IPS DF 6.9 (cell line): ENCODE measurements around the gene GSS.

Experiments
- DNase-seq: peaks from one replicate; pipeline ENCODE4 v3.0.0-alpha.2; 2013; ENCODE audit warnings: low read depth, low spot score
- H3K27ac ChIP-seq: one replicate; pipeline ENCODE4 v1.5.1; 2013; ENCODE audit warnings: low read length, control low read depth
- H3K27me3 ChIP-seq: 2 replicates; pipeline ENCODE4 v1.6.1; 2013; ENCODE audit warnings: mild to moderate bottlenecking, low read length; ENCODE audit not compliant: control insufficient read depth, insufficient read depth
- H3K36me3 ChIP-seq: 2 replicates; pipeline ENCODE4 v1.6.1; 2013; ENCODE audit warnings: low read length; ENCODE audit not compliant: control insufficient read depth, insufficient read depth
- H3K4me1 ChIP-seq: 2 replicates; pipeline ENCODE4 v1.6.1; 2013; ENCODE audit warnings: low read length; ENCODE audit not compliant: control insufficient read depth, insufficient read depth
- H3K4me3 ChIP-seq: 2 replicates; pipeline ENCODE4 v1.5.1; 2013; ENCODE audit warnings: mild to moderate bottlenecking, low read length
- H3K9me3 ChIP-seq: 2 replicates; pipeline ENCODE4 v1.6.1; 2013; ENCODE audit warnings: low read length, inconsistent platforms; ENCODE audit not compliant: control insufficient read depth, insufficient read depth
- WGBS: extraction: QIAGEN DNeasy Blood & Tissue Kit; methylation state at CpG from one replicate; pipeline ENCODE4 v1.1.7; 2013; ENCODE audit warnings: mixed read lengths, missing lambda C conversion rate; ENCODE audit not compliant: insufficient read length, insufficient coverage; 5-methylcytosine and 5-hydroxymethylcytosine counted together

The GSS gene

DNA sequence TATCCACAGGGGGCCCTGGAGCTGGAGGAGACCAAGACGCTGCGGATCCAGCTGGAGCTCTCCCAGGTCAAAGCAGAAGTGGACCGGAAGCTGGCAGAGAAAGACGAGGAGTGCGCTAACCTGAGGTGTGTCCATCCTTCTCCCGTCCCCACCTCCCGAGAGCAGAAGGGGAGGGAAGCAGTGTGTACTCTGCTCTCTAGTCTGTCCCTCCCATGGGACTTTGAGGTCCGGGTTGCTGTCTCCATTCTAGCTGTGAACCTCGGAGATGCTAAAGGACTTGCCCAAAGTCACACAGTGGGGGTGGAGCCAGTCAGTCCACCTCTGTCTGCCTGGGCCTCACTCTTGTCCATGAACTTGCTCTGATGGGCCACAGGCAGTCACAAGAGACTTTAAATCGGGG, 44.2 kb upstream of the GSS start:
- DNase-seq, result no peak
- WGBS, result no CpG with 5 or more reads among the region's 10 CpGs
- H3K27me3 ChIP-seq, result no peaks in the 10 kb centered on the region
- no peaks in the 10 kb centered on the region for H3K9me3 ChIP-seq
- H3K36me3 ChIP-seq, result peaks cover 42% of the 10 kb centered on the region
- H3K27ac ChIP-seq, result no peak overlapping the region
- no peaks in the 10 kb centered on the region; the same call in 1 of the 2 replicates for H3K4me1 ChIP-seq
- H3K4me3 ChIP-seq, result no peak overlapping the region

DNA sequence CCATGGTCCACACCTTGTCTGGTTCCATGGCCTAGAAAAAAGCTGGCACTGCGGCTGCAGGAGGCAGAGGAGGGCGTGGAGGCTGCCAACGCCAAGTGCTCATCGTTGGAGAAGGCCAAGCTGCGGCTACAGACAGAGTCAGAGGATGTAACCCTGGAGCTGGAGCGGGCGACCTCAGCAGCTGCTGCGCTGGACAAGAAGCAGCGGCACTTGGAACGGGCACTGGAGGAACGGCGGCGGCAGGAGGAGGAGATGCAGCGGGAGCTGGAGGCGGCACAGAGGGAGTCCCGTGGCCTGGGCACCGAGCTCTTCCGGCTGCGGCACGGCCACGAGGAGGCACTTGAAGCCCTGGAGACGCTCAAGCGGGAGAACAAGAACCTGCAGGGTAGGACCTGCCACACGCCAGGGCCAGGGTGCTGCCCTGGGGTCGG, 43.4 kb upstream of the GSS start:
- WGBS, result no CpG with 5 or more reads among the region's 25 CpGs
- no peak for DNase-seq
- H3K4me3 ChIP-seq, result no peak overlapping the region
- no peak overlapping the region for H3K27ac ChIP-seq
- no peaks in the 10 kb centered on the region for H3K27me3 ChIP-seq
- H3K36me3 ChIP-seq, result peaks cover 34% of the 10 kb centered on the region
- no peaks in the 10 kb centered on the region; the same call in 1 of the 2 replicates for H3K4me1 ChIP-seq
- H3K9me3 ChIP-seq, result no peaks in the 10 kb centered on the region

DNA sequence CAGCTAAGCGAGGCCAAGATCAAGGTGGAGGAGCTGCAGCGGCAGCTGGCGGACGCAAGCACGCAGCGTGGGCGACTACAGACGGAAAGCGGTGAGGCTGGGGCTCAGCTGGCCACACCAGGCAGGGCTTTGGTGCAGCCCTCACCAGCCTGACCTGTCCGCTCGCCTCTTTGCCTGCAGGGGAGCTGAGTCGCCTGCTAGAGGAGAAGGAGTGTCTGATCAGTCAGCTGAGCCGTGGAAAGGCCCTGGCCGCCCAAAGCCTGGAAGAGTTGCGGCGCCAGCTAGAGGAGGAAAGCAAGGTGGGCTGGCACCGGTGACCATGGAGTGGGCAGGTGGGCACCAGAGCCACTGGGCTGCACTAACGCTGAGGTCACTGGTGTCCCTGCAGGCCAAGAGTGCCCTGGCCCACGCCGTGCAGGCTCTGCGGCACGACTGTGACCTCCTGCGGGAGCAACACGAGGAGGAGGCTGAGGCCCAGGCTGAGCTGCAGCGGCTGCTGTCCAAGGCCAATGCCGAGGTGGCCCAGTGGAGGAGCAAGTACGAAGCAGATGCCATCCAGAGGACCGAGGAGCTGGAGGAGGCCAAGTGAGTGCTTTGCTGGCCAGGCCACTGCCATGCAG, 42.8 kb upstream of the GSS start:
- no peak for DNase-seq
- Histone ChIP-seq H3K9me3 (no peaks in the 10 kb centered on the region), H3K36me3 (peaks cover 30% of the 10 kb centered on the region), H3K4me3 (no peak overlapping the region), H3K27ac (no peak overlapping the region), H3K27me3 (no peaks in the 10 kb centered on the region), H3K4me1 (no peaks in the 10 kb centered on the region; the same call in 1 of the 2 replicates)
- WGBS, result no CpG with 5 or more reads among the region's 28 CpGs

DNA sequence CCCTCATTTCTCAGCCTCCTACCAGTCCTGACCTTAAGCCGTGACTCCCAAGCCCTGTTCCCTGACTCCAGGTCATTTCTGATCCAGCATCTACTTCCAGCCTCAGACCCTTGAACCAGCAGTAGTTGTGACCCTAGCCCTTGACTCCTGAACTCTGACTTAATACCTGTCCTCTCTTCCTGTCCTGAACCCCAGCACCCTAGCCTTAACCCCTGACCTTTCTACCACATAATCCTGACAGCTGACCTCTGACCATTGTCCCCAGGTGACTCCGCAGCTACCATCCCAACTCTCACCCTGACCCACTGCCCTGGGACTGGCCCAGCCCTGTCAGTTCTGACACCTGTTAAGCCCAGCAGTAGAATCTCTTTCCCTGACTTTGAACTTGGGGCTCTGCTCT, 42.2 kb upstream of the GSS start:
- H3K9me3 ChIP-seq, result no peaks in the 10 kb centered on the region
- DNase-seq, result no peak
- no CpG with 5 or more reads among the region's 2 CpGs for WGBS
- H3K27me3 ChIP-seq, result no peaks in the 10 kb centered on the region
- no peak overlapping the region for H3K4me3 ChIP-seq
- no peaks in the 10 kb centered on the region; the same call in 1 of the 2 replicates for H3K4me1 ChIP-seq
- H3K36me3 ChIP-seq, result peaks cover 23% of the 10 kb centered on the region
- H3K27ac ChIP-seq, result no peak overlapping the region

DNA sequence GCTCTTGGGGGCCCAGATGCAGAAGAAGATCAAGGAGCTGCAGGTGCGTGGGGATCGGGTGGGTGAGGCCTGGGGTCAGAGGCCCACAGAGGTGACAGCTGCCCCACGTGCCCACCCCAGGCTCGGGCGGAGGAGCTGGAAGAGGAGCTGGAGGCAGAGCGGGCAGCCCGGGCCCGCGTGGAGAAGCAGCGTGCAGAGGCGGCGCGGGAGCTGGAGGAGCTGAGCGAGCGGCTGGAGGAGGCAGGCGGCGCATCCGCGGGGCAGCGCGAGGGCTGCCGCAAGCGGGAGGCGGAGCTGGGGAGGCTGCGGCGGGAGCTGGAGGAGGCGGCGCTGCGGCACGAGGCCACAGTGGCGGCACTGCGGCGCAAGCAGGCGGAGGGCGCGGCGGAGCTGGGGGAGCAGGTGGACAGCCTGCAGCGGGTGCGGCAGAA, 41.5 kb upstream of the GSS start:
- WGBS, result no CpG with 5 or more reads among the region's 39 CpGs

DNA sequence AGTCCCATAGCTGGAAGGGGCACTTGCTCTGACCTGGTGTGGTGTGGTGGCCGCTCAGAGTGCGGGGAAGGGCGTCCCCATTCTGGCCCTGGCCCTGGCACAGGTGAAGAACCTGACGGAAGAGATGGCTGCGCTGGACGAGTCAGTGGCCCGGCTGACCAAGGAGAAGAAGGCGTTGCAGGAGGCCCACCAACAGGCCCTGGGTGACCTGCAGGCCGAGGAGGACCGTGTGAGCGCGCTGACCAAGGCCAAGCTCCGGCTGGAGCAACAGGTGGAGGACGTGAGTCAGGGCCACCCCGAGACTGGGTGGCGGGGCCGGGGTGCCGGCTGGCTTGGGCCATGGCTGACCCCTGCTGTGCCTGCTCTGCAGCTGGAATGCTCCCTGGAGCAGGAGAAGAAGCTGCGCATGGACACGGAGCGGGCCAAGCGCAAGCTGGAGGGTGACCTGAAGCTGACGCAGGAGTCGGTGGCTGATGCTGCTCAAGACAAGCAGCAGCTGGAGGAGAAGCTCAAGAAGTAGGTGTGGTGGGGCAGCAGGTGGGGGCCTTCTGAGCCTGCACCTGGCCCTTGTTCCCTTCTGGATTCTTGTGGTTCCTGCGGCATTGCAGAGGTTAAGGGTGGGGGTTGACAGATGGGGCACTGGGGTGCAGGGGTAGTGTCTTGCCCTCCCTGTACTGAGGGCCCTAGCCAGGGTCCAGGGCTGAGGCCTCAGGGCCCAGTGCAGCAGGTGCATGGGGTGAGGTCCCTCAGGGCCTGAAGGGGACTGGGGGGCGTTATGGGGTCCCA, 40.8 kb upstream of the GSS start:
- no peak overlapping the region for H3K4me3 ChIP-seq
- H3K27me3 ChIP-seq, result no peaks in the 10 kb centered on the region
- no peaks in the 10 kb centered on the region for H3K9me3 ChIP-seq
- H3K4me1 ChIP-seq, result no peaks in the 10 kb centered on the region; the same call in 1 of the 2 replicates
- no peak overlapping the region for H3K27ac ChIP-seq
- peaks cover 18% of the 10 kb centered on the region for H3K36me3 ChIP-seq
- no peak for DNase-seq
- no CpG with 5 or more reads among the region's 26 CpGs for WGBS

More for the DNA sequence above, 41.5 kb upstream of the GSS start:
- peaks cover 23% of the 10 kb centered on the region for H3K36me3 ChIP-seq
- no peaks in the 10 kb centered on the region for H3K9me3 ChIP-seq
- H3K27me3 ChIP-seq, result no peaks in the 10 kb centered on the region
- H3K27ac ChIP-seq, result no peak overlapping the region
- H3K4me3 ChIP-seq, result no peak overlapping the region
- no peaks in the 10 kb centered on the region; the same call in 1 of the 2 replicates for H3K4me1 ChIP-seq
- DNase-seq, result no peak

DNA sequence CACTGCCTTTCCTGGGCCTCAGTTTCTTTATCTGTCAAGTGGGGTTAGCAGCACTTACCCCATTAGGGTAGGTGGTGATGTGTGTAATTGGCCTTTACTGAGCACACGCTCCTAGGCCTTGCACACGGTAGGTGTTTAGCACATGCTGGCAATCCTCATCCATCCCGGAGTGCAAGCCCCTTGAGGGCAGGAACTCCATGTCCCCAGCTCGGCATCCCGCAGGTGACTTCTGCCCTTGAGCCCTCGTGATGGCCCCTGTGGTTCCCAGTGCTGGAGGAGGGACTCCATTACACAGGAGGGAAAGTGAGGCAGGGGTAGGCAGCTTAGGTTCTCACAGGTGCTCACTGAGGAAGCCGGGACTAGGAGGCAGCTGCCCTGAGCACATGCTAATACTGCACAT, 40.1 kb upstream of the GSS start:
- no peak overlapping the region for H3K4me3 ChIP-seq
- H3K4me1 ChIP-seq, result no peaks in the 10 kb centered on the region; the same call in 1 of the 2 replicates
- no CpG with 5 or more reads among the region's 7 CpGs for WGBS
- peaks cover 12% of the 10 kb centered on the region for H3K36me3 ChIP-seq
- no peaks in the 10 kb centered on the region for H3K9me3 ChIP-seq
- no peak for DNase-seq
- no peaks in the 10 kb centered on the region for H3K27me3 ChIP-seq
- no peak overlapping the region for H3K27ac ChIP-seq

DNA sequence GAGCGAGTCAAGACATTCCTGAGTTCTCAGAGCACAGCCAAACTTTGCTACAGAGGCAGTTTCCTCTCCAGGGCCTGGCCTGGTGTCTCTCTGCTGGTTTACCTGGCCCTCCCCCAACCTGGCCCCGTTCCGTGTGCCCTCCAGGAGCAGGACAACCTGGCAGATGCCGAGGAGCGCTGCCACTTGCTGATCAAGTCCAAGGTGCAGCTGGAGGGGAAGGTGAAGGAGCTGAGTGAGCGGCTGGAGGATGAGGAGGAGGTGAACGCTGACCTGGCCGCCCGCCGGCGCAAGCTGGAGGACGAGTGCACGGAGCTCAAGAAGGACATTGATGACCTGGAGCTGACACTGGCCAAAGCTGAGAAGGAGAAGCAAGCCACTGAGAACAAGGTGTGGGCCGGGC, 39.6 kb upstream of the GSS start:
- DNase-seq, result no peak
- H3K27ac ChIP-seq, result no peak overlapping the region
- no CpG with 5 or more reads among the region's 14 CpGs for WGBS
- peaks cover 7% of the 10 kb centered on the region for H3K36me3 ChIP-seq
- no peaks in the 10 kb centered on the region for H3K27me3 ChIP-seq
- H3K4me1 ChIP-seq, result no peaks in the 10 kb centered on the region; the same call in 1 of the 2 replicates
- H3K9me3 ChIP-seq, result no peaks in the 10 kb centered on the region
- H3K4me3 ChIP-seq, result no peak overlapping the region

DNA sequence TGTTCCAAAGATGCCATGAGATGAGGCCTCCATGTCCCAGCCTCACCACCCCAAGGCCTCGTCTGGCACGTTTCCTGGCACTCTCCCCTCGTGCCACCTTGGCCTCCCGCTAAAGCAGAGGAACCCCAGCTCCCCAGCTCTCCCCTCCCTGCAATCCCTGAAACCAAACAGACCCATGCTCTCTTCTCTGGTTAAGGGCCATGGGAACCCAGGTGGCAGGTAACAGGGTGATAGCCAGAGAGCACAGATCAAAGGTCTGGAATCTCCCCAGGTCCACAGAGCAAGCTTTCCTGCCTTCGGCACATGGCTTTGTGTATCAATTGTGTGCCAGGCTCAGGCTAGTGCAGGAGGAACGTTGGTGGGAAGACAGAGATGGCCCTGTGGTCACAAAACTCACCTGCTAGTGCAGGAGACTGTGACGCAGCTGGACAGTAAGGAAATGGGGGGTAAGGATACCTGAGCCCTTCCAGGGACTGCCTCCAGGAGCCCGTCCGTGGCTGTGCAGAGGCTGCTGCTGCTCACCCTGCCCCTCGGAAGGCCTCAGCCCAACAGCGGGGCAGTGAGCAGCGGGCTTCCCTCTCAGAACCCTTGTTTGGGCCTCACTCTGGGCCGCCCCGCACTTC, 39.0 kb upstream of the GSS start:
- Histone ChIP-seq H3K27me3 (no peaks in the 10 kb centered on the region), H3K9me3 (no peaks in the 10 kb centered on the region), H3K27ac (no peak overlapping the region), H3K4me1 (no peaks in the 10 kb centered on the region; the same call in 1 of the 2 replicates), H3K4me3 (no peak overlapping the region), H3K36me3 (peaks cover 7% of the 10 kb centered on the region)
- WGBS, result no CpG with 5 or more reads among the region's 14 CpGs
- DNase-seq, result no peak

DNA sequence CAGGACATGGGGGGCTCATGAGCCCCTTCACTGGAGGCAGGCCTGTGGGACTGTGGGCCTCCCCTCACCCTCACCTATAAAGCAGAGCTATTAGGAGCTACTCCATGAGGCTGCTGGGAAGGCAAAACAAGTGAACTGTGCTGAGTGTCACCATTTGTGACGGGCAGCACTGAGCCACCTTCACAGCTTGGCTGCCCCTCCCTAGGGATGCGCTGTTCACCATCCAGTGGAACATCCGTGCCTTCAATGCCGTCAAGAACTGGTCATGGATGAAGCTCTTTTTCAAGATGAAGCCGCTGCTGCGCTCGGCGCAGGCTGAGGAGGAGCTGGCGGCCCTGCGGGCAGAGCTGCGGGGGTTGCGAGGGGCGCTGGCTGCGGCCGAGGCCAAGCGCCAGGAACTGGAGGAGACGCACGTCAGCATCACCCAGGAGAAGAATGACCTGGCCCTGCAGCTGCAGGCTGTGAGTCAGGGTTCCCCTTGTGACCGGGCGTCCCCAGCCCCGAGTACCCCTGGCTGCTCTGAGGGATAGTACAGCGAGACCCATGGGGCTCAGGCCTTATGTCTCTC, 38.4 kb upstream of the GSS start:
- H3K4me1 ChIP-seq, result no peaks in the 10 kb centered on the region; the same call in 1 of the 2 replicates
- H3K36me3 ChIP-seq, result peaks cover 7% of the 10 kb centered on the region
- H3K4me3 ChIP-seq, result no peak overlapping the region
- no peak for DNase-seq
- WGBS, result no CpG with 5 or more reads among the region's 22 CpGs
- H3K9me3 ChIP-seq, result no peaks in the 10 kb centered on the region
- no peak overlapping the region for H3K27ac ChIP-seq
- no peaks in the 10 kb centered on the region for H3K27me3 ChIP-seq
